NOMO-1 treated with DMSO at 0.1 percent for 48 hours (cell line): Measurements from ENCODE around the gene RASA2.
A peak's percentile ranks its signal among the peaks of the same experiment; 100 is the strongest.
"Not testable (repeated sequence)": the region's sequence is repeated elsewhere in the genome, so short reads cannot be mapped to it uniquely, and the experiment has no call there.

Experiments used
- DNase-seq: peaks from one replicate; lab custom pipeline; 2025; ENCODE audit not compliant: unreplicated experiment; lab: John Stamatoyannopoulos, UW

Gene RASA2

DNA sequence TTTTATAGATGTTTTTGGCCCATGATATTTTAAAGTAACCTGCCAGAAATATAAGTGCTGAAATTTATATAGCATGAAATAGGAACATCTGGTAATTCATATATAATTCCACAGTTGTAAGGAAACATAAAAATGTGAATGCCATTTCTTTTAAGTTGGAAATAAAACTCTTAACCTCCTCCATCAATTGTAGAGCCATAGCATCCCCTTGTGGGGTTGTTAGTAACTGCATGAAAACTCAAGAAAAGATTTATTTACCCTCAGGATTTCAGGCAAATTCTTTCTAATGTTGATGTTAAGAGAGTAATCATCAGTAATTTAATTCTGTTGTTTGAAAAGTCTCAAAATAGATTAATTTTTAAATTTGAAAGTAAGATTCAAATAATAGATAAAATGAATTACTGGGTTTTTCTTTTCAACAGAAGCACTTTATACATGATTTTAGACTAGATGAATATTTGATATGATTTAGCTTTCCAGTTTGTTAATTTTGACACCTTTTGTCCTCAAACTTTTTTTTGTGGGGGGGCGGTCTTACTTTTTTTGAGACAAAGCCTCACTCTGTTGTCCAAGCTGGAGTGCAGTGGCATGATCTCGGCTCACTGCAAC, 74.7 kb downstream of the RASA2 start:
- DNase-seq, result peak; percentile 75

DNA sequence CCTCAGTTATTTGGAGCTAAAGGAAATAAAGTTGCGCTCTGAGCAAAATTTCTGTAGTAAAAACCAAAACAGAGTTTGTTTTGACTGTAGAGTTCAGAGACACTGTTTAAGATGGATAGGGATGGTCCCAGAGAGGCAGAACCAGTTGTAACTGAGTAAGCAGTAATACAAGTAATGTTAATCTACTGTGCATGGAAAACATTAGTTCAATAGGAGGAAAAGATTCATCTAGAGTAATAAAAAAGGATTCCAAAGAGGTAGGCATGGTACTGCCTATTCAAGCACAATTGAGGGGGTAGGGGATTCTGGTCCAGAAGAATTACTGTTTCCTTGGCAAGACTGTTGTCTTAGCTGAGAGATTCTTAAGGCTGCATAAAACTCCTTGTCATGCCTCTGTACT, 77.4 kb downstream of the RASA2 start:
- no peak for DNase-seq

DNA sequence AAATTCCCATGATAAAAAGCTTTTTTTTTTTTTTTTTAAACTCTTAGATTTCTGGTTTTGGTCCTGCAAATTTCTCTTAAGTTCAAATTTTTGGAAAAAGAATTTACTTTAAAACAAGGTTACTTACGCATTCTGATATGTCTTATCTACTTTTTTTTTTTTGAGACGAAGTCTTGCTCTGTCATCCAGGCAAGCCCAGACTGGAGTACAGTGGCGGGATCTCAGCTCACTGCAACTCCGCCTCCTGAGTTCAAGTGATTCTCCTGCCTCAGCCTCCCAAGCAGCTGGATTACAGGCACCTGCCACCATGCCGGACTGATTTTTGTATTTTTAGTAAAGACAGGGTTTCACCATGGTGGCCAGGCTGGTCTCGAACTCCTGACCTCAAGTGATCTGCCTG, 83.2 kb downstream of the RASA2 start:
- no peak for DNase-seq

DNA sequence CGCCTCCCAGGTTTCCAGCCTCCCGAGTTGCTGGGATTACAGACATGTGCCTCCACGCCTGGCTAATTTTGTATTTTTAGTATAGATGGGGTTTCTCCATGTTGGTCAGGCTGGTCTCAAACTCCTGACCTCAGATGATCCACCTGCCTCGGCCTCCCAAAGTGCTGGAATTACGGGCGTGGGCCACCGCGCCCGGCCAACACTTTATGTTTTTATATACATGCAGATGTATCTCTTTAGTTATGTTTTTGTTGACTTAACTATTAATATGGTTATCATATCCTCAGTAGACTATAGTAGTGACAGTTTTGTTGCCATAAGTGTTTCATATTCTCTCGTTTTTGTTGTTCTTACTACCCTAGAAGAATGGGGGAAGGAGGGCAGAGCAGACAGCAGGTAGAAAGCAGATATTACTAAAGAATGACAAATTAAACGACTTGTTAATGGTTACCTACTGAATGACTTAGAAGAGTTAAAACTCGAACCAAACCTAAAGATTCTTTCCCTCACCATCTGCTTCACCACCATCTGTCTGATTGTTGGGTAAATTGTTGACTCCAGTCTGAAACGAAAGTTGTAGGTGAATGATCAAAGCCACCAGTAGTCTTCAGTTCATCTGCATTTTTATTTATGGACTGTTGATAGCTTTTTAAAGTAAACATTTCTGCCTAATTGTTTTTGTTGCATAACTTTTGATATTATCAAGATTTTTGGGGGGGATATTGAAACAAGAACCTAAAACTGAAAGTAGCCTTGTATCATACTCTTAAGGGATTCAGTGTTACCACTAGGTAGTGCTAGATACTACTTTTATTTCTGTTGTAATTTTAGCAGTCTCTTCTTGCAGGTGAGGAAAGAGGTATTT, 89.3 kb downstream of the RASA2 start:
- DNase-seq, result peak; percentile 70

DNA sequence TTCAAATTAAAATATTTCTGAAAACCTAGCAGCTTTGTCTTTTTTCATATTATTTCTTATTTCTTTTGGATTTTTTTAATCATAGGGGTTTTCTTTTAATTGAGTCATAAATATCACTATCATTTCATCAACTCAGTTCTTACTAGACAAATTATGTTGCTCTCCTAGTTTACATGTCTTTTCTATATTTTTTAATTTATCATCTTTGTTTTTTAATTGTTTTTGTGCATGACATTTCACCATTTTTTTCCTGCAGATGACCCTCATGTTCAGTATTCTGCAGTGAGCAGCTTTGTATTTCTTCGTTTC, 89.9 kb downstream of the RASA2 start:
- DNase-seq, result no peak

DNA sequence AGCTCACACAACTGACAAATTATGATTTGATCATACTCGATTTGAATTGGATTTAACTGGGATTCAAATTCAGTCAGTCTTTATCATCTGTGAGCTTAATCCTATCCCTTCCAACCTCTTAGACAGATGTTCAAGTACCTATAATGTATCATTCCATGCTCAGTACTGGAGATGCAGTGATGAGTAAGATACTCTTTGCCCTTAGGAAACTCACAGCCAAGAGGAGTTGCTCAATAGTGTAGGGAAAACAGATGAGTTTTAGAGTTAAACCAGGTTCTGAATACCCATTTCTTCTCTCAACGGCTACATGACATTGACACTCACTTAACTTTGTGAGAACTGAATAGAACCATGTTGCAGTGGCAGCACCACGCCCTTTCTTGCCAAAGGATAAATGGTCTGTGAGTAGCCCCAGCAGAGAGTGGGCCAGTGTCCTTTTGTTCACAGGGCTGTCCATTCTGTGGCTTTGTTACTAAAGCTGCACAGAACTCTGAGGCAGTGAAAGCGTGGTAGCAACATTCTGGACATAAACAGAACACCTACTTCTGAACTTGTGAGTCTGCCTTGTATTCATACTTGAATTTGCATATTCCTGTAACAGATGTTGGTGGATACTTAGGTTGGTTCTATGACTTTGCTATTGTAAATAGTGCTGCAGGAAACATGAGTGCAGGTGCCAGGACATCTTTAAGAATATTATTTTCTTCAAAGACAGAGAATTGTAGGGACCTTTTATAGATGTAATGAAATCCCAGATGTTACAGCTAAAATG, 91.6 kb downstream of the RASA2 start:
- DNase-seq, result no peak

DNA sequence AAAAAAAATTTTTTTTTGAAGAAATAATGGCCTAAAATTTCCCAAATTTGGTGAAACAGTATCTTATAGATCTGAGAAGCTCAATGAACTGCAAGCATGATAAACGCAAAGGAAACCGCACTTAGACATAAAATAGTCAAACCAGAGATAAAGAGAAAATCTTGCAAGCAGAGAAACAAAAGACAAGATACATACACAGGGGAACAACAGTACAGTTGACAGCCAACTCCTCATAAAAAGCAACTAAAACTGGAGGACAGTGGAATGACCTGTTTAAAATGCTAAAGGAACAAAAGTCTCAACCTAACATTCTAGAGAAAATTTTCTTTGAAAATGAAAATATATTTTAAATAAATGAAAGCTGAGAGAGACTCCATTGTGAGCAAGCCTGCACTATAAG, 107.5 kb downstream of the RASA2 start:
- DNase-seq, result no peak

DNA sequence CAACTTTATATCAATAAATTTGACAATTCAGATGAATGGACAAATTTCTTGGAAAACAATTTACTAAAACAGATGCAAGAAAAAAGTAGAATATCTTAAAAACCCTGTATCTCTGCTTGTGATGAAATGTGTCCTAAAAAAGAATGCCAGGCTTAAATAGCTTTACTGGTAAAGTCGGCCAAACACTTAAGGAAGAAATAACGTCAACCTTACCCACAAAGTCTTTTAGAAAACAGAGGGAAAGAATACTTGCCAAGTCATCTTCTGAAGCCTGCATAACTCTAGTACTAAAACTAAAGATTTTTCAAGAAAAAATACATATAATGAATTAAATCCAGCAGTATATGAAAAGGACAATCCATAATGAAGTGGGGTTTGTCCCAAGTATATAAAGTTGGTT, 111.1 kb downstream of the RASA2 start:
- no peak for DNase-seq

DNA sequence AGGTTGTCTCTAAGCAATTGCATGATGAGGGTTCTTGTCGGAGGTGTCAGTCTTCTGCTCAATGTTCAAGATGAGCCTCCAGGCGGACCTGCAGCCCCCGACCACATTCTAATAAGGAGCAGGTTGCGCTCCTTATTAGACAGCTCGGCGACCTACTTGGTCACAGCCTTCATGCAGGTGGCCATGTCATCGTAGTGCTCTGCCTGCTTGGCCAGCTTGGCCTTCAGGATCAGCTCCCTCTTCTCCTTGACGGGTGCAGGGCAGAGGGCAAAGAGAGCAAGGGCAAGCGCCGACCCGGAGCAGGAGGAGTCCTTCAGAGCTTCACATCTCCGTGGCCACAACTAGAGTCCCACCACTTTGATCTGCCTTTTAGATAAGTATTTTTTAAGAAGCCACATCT, 113.5 kb downstream of the RASA2 start:
- DNase-seq, result no peak

DNA sequence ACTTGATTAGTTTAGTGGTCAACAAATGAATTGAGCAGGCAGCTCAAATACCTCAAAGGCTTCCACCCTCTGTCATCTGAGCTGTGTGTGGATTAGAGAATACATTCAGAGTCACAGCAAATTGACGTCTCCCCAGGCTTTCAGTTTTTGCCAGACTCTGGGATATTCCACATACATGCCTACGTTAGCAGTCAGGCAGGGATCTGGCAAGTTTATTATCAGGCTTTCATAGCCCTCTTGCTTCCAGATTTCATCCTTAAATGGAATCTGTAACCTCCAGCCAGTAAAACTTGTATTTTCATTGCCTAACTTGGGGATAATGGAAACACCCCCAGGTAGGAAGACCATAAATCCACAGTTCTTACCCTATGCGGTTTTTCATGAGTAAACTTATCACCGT, 115.9 kb downstream of the RASA2 start:
- DNase-seq, result no peak

DNA sequence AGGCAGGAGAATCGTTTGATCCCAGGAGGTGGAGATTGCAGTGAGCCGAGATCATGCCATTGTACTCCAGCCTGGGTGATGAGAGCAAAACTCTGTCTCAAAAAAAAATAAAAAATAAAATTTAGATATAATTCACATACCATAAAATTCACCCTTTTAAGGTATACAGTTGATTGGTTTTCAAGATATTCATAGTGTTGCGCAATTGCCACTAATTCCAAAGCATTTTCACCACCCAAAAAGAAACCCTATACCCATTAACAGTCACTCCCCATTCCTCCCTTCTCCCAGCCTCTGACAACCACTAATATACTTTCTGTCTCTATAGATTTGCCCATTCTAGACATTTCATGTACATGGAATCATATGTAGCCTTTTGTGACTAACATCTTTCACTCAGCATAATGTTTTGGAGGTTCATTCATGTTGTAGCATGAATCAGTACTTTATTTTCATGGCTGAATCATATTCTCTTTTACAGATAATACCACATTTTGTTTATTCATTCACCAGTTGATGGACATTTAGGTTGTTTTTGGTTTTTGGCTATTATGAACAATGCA, 116.7 kb downstream of the RASA2 start:
- DNase-seq, result no peak

DNA sequence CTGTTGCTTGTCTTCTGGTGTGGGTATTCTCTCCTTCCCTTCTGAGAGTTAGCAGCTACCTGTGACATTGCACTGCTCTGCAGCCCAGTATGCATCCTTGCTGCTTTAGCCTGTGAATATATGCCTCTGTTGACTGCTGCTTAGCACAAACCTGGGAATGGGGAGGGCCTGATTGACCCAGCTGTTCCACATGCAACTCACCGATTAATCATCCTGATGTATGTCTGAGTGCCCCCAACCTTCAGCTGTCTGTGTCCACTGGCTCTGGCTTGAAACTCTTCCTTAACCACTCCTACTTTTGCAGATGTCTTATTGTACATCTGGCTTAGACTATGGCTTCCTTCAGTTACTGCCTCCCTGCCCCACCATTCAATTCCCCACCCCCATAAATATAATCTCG, 119.1 kb downstream of the RASA2 start:
- no peak for DNase-seq

DNA sequence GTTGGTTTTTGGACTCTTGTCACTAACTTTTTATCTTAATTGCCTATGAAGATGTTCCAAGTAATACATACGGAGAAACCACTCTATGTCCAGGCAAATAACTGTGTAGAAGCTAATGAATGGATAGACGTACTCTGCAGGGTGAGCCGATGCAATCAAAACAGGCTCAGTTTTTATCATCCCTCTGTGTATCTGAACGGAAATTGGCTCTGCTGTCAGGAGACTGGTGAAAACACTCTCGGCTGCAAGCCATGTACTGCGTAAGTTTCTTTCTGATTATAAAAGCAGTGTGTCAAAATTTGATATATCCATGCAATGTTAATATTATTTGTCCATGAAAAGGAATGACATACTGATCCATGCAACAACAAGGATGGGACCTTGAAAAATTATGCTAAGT, 121.6 kb downstream of the RASA2 start:
- no peak for DNase-seq

DNA sequence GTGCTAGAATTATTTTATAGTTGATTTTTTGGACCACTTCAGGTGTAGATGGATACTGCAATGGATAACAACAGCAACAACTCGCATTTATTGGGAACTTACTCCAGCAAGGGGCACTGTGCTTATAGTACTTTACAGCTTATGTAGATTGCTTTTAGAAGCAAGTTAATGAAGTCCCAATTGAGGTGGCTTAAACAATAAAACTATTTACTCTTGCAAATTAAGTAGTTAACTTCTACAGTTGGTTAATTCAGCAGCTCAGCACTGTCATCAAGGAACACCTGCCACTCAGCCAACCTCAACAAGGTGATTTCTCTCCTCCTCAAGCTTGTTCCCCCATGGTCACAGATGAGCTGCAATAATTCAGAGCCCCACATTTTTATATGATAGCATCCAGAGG, 124.1 kb downstream of the RASA2 start:
- DNase-seq, result no peak

DNA sequence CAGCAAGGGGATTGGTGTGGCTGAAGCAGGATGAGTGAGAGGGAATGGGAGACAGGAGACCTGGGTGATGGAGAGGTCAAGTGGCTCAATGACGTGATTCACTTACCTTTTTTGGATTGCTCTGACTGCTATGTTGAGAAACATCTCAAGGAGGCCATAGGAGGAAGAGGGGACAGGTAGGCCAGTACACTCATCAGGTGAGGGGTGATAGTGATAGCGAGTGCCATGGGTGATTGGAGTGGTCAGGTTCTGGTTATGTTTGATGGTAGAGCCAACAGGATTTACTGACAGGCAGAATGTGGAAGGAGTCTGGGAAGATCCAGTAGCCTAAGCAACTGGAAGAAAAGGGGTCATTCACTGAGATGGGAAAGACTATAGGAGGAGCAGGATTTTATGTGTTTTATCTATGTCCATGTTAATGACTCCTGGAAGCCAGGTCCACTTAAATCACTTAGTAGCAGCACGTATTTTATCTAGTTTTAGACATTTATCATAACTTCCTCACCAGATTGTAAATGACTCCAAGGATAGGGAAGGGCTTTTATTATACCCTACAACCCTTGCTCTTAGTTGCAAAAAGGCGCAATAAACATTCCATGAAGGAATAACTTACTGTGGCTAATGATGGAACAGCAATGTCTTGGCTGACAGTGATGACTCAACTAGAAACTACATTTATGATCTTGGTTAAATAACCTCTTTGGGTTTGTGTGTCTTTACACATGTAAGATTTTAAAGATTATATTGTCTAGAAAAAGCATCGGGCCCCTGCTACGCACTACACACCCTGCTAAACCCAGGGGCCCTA, 131.5 kb downstream of the RASA2 start:
- DNase-seq, result no peak

DNA sequence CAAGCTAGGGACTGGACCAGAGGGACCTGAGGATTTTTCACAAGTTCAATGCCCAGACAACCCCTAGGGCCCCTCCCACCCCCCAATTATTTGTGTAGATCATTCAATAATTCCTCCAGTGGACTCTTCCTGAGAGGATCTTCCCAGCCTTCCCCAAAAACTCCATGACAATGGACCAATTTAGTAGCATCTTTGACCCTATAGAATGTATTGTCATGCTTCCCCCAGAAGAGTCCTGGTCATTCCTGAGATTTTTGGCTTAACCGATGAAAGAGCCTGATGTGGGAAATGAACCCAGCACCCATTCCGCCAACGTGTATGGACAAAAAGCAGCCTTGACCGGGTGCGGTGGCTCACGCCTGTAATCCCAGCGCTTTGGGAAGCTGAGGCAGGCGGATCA, 132.1 kb downstream of the RASA2 start:
- no peak for DNase-seq

DNA sequence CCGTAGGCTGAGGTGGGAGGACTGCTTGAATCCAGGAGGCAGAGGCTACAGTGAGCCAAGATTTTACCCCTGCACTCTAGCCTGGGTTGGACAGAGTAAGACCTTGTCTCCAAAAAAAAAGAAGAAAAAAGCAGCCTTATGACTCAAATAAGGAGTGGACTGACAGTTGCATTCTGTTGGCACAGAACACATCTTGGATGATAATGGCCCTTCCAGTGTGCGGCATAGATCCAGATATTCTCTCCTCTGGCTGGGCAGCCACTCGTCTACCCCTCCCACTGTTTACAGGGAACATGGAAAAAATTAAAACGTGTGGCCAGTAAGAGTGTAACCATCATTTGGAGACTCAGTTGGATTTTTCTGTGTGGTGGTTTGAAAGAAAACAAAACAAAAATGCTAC, 132.6 kb downstream of the RASA2 start:
- DNase-seq, result no peak

DNA sequence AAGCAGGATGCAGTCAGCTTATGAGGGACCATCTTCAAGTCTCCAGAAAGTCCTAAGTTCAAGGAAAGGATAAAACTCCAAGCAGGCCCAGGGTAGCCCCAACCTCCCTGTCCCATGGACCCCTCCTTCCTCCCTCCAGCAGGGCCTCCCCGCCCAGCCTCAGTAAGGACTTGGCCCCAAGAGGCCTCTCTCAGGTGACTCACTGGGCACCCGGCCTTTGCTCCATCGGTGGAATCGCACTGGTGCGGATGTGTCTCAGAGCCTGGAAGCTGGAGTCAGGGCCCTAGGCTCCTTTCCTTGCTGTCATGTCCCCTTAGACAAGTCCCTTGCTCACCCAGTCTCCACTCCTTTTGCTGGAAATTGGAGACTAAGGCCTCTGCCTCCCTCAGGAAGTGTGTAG, 136.9 kb downstream of the RASA2 start:
- no peak for DNase-seq

DNA sequence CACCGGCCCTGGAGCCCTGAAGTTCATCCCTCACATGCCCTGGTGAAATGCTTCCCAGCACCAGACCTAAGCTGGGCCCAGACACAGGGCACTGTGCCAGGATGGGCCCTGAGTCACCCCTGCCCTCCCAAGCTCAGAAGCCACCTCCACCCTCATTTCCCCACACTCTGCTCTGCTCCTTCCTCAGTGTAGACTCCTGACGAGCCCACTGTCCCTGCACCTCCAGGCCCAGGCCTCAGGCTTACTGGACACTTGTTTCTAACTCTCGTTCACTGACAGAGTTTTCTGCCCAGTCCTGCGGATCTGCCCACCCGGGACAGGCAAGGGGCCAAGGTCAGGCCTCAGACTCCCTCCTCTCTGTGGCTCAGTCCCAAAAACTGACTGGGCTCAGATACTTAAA, 138.7 kb downstream of the RASA2 start:
- DNase-seq, result no peak

DNA sequence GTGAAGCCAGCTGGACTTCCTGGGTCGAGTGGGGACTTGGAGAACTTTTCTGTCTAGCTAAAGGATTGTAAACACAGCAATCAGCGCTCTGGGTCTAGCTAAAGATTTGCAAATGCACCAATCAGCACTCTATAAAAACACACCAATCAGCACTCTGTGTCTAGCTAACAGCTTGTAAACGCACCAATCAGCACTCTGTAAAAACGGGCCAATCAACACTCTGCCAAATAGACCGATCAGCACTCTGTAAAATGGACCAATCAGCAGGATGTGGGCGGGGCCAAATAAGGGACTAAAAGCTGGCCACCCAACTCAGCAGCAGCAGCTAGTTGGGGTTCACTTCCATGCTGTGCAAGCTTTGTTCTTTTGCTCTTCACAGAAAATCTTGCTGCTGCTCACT, 141.5 kb downstream of the RASA2 start:
- DNase-seq, result not testable (repeated sequence)

DNA sequence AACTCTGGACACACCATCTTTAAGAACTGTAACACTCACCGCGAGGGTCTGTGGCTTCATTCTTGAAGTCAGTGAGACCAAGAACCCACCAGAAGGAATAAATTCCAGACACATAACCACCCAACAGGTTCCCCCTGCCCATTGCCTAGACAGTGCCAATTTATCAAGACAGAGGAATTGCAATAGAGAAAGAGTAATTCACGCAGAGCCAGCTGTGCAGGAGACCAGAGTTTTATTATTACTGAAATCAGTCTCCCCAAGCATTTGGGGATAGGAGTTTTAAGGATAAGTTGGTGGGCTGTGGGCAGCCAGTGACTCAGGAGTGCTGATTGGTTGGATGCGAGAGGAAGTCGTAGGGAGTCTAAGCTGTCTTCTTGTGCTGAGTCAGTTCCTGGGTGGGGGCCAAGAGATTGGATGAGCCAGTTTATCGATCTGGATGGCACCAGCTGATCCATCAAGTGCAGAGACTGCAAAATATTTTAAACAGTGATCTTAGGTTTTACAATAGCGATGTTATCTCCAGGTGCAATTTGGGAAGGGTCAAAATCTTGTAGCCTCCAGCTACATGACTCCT, 142.1 kb downstream of the RASA2 start:
- not testable (repeated sequence) for DNase-seq
